ENCODE results near the gene TANC1.

The TANC1 gene

GRCh38 chr2:158968396-158969161, at the start of gene TANC1:
Gene TANC1 (plus strand): TSS chr2:158968640. CDS start chr2:159065911, 97,271 bp downstream.
- DNase-seq (ENCODE audit: low read depth) = peak; percentile 68

GRCh38 chr2:158921599-158922408, 46.6 kb upstream of the TANC1 start:
- DNase-seq (ENCODE audit: low read depth) = no peak

GRCh38 chr2:158922601-158923000, 45.8 kb upstream of the TANC1 start:
- DNase-seq (ENCODE audit: low read depth) = no peak

- DNase-seq (ENCODE audit: low read depth) = no peak
These were observed 45.3 kb upstream of the TANC1 start for GRCh38 chr2:158923180-158923594.

- DNase-seq (ENCODE audit: low read depth) = no peak
These were observed 44.8 kb upstream of the TANC1 start for GRCh38 chr2:158923641-158924040.

GRCh38 chr2:158926478-158926948, 41.9 kb upstream of the TANC1 start:
- DNase-seq (ENCODE audit: low read depth) = no peak

- no peak for DNase-seq (ENCODE audit: low read depth)
These were observed 39.9 kb upstream of the TANC1 start for GRCh38 chr2:158928515-158928914.

GRCh38 chr2:158928965-158929364, 39.5 kb upstream of the TANC1 start:
- DNase-seq (ENCODE audit: low read depth) = no peak

- DNase-seq (ENCODE audit: low read depth) = no peak
These were observed 36.9 kb upstream of the TANC1 start for GRCh38 chr2:158931572-158931971.

- DNase-seq (ENCODE audit: low read depth) = no peak
These were observed 36.3 kb upstream of the TANC1 start for GRCh38 chr2:158932131-158932645.

- DNase-seq (ENCODE audit: low read depth) = no peak
These were observed 34.3 kb upstream of the TANC1 start for GRCh38 chr2:158934170-158934569.

- no peak for DNase-seq (ENCODE audit: low read depth)
These were observed 32.8 kb upstream of the TANC1 start for GRCh38 chr2:158935617-158936016.

- DNase-seq (ENCODE audit: low read depth) = no peak
These were observed 31.5 kb upstream of the TANC1 start for GRCh38 chr2:158936978-158937377.

- DNase-seq (ENCODE audit: low read depth) = no peak
These were observed 28.1 kb upstream of the TANC1 start for GRCh38 chr2:158940356-158940755.

GRCh38 chr2:158943973-158944372, 24.5 kb upstream of the TANC1 start:
- no peak for DNase-seq (ENCODE audit: low read depth)

- no peak for DNase-seq (ENCODE audit: low read depth)
These were observed 19.3 kb upstream of the TANC1 start for GRCh38 chr2:158948964-158949699.

- no peak for DNase-seq (ENCODE audit: low read depth)
These were observed 15.0 kb upstream of the TANC1 start for GRCh38 chr2:158953454-158953853.

- DNase-seq (ENCODE audit: low read depth) = peak; percentile 39
These were observed 14.3 kb upstream of the TANC1 start for GRCh38 chr2:158953926-158954763.

GRCh38 chr2:158955842-158956365, 12.5 kb upstream of the TANC1 start:
- no peak for DNase-seq (ENCODE audit: low read depth)

GRCh38 chr2:158958365-158958764, 10.1 kb upstream of the TANC1 start:
- no peak for DNase-seq (ENCODE audit: low read depth)

- no peak for DNase-seq (ENCODE audit: low read depth)
These were observed 8.2 kb upstream of the TANC1 start for GRCh38 chr2:158960193-158960592.
